Caki2 (cell line): Measurements from ENCODE around the gene NFATC1. TPM values are rescaled to one million over a fixed set of nuclear protein-coding genes. Genes with fewer than 3 reads are reported as not detected.

ENCODE experiments used
- DNase-seq: peaks from one replicate; pipeline ENCODE4 v3.0.0-alpha.2; 2015; ENCODE audit warnings: low read depth
- in situ Hi-C: cut with HindIII; loops from 2 replicates; pipeline ENCODE4 v1.10.0; 2016; ENCODE audit warnings: low sequenced_read_pairs, low pct_unique_long_range_greater_than_20kb, mixed read lengths
- total RNA-seq: library from RNA; depleted of rRNA; stranded (reverse); fragments of >200 nt; shearing (Covaris generic); gene quantifications from 2 replicates; pipeline ENCODE4 v1.2.3, GENCODE V29; 2014; ENCODE audit warnings: low replicate concordance; rRNA removed

The NFATC1 gene
- 1.7 and 8.3 TPM in 2 replicates for total RNA-seq

DNA sequence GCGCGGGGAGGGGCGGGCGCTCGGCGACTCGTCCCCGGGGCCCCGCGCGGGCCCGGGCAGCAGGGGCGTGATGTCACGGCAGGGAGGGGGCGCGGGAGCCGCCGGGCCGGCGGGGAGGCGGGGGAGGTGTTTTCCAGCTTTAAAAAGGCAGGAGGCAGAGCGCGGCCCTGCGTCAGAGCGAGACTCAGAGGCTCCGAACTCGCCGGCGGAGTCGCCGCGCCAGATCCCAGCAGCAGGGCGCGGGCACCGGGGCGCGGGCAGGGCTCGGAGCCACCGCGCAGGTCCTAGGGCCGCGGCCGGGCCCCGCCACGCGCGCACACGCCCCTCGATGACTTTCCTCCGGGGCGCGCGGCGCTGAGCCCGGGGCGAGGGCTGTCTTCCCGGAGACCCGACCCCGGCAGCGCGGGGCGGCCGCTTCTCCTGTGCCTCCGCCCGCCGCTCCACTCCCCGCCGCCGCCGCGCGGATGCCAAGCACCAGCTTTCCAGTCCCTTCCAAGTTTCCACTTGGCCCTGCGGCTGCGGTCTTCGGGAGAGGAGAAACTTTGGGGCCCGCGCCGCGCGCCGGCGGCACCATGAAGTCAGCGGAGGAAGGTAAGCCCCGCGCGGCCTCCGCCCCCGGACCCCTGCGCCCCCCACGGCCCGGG is at the start of gene NFATC1:
Gene NFATC1 (plus strand): TSS at position 170 of the 644 bp plus-strand sequence. CDS start 295 bp downstream, at position 465.
- DNase-seq, result peak; percentile 54

DNA sequence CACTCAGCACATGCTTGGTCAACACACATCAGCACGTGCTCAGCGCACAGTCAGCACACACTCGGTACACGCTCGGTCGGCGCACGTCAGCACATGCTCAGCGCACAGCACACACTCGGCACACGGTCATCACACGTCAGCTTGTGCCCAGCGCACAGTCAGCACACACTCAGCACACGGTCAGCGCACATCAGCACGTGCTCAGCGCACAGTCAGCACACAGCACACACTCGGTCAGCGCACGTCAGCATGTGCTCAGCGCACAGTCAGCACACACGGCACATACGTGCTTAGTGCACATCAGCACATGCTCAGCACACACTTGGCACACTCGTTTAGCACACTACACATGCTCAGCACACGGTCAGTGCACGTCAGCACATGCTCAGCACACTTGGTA is 49.7 kb upstream of the NFATC1 start:
- no peak for DNase-seq
- in situ Hi-C loops, result no loop called here

More for the DNA sequence above, at the start of gene NFATC1:
- in situ Hi-C loops, result no loop called here

DNA sequence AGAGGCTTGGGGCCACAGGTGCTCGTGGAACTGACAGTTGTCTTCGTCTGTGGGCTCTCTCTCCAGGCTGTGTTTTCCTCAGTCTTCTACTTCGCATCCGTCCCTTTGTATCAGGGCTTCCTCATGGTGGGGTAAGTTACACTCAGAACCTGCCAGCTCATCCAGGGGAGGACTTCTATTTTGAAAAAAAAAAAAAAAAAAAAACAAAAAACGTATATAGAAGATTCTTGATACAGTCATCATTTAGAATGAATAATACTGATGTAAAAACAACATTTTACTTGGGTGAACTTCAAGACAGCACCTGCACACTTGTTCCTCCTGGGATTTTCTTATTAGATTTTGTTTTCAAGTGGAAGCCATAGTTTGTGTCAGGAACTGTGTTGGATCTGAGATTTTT is 47.7 kb upstream of the NFATC1 start:
- in situ Hi-C loops, result no loop called here
- DNase-seq, result peak; percentile 12

DNA sequence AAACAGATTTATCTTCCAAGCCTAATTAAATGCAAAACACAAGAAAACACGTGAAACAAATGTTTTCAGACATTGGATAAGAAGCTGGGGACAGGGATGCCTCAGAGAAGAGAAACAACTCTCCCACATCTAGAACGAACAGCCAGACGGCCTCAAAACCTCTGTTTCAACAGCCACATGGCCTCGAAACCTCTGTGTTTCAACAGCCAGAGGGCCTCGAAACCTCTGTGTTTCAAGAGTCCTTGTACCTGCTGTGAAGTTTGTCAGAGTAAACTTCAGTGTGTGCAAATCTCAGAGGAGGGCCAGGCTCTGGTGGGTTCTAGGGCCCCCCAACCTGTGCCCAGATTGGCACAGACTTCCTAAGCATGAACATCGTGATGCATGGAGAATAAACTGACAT is 43.3 kb upstream of the NFATC1 start:
- in situ Hi-C loops, result no loop called here
- DNase-seq, result no peak

DNA sequence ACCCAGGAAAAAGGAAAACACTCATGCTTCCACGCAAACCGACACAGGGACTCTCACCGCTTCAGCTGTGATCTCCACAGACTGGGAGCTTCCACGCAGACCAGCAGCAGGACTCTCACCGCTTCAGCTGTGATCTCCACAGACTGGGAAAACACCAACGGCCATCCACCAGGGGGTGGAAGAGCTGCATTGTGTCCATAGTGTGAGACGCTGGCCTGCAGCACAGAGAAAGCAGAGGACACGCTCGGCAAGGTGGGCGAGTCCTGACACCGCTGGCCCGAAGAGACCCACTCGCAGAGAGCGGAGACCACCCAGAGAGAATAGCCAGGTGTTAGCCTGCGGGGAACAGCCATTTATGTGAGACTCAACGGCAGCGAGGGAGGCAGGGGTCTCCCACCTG is 42.5 kb upstream of the NFATC1 start:
- DNase-seq, result no peak
- in situ Hi-C loops, result no loop called here

DNA sequence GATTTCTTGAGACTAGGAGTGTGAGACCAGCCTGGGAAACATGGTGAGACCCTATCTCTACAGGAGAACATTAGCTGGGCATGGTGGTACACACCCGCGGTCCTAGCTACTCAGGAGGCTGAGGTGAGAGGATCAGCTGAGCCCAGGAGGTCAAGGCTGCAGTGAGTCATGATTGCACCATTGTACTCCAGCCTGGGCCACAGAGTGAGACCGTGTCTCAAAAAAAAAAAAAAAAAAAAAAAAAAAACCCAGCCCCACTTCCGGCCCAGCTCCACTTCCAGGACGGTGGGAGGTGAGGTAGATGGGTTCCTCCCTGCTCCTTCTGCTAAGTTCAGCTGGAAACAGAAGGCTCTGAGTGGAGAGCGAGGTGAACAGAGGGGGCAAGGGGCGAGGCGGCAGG is 41.4 kb upstream of the NFATC1 start:
- DNase-seq, result no peak
- in situ Hi-C loops, result no loop called here

DNA sequence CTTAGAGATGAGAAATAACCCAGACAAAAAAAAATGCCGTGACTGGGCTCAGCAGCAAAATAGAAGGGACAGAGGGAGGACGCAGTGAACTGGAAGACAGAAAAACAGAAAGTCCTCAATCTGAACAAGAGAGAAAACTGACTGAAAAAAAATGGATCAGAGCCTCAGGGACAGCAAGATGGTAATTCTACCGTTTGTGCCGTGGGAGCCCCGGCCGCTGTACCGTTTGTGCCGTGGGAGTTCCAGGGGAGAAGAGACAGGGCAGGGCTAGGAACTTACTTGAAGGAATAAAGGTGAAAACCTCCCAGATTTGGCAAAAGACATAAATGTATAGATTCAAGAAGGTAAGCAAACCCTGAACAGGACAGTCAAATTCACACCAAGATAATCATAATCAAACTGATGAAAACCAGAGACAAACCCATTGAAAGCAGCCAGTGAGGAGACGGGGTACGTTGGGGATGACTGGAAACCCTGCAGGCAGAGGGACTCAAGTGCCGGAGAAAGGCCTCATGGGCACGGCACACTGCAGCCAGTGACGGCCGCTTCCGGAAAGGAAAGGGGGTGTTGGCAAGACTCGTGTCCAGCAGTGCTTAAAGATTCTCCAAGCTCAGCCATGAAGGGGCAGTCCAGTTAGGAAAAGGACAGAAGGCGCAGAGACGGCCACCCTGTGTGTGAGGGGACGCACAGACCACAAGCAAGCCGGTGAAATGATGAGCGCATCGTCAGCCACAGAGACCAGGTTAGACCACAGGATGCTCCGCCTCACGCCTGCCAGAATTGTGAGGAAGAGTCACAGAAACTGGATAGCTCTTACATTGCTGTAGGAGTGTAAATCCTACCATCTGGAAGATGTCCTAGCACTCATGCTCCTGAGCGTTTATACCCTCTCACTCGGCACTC is 40.0 kb upstream of the NFATC1 start:
- DNase-seq, result no peak
- in situ Hi-C loops, result no loop called here

DNA sequence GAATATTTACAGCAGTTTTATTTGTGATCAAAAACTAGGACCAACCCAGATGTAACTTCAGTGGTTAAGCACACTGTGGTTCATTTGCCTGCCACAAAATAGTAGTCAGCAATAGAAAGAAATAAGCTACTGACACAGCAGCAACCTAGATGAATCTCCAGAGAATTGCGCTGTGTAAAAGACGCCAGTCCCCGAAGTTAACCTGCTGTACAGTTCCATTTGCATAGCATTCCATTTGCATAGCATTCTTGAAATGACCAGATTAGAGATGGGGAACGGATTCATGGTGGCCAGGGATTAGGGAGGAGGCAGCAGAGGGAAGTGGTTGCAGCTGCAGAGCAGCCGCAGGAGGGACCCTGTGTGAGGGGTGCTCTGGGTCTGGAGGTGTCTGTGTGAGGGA is 39.3 kb upstream of the NFATC1 start:
- in situ Hi-C loops, result no loop called here
- no peak for DNase-seq

DNA sequence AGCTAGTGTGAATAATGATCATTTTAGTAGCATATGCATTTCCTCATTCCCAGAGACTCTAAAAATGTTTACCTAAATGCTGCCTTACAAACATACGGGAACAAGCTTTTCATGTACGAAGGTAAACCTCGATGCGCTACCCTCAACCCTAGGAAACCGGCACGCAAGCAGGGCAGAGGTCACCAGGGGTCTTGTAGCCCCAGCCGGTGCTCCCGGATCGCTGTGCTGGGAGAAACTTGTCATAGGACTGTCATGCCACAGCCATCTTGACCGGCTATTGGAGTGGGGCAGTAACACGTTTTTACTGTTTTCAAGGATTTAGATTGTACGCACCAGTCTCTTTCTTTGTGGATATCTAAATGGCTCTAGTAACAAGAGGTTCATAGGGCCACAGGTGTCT is 34.8 kb upstream of the NFATC1 start:
- DNase-seq, result no peak
- in situ Hi-C loops, result no loop called here

DNA sequence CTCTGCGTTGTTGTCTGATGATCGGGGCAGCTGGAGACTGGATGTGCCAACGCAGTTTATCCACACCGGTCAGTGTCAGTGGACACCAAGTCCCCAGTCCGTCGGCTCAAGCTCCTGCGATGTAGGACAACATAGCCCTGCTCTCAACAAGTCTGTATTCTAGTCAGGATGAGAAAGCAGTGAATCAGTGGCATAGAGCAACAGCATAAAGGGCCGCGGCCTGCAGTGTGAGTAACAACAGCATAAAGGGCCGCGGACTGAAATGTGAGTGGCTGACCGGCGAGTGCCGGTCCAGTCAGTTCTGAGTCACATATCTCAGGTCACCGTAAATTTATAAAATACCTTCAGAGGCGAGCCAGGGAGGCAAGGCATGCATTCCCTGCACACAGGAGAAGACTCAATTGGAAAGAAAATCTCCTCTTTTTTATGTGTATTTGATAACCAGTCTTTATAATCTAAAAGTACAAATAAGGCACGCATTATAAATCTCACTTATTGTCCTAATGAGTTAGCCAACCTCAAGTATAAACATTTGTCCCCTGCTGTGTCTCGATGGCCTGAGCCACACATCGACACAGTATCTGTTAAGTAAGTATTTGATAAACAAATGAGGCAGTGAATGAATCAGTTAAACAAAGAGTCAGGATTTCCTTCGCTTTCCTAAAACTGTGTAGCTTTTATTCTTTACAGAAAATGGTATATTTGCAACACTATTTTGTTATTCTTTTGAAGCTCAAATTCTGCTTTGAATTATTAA is 33.8 kb upstream of the NFATC1 start:
- in situ Hi-C loops, result no loop called here
- DNase-seq, result peak; percentile 15

DNA sequence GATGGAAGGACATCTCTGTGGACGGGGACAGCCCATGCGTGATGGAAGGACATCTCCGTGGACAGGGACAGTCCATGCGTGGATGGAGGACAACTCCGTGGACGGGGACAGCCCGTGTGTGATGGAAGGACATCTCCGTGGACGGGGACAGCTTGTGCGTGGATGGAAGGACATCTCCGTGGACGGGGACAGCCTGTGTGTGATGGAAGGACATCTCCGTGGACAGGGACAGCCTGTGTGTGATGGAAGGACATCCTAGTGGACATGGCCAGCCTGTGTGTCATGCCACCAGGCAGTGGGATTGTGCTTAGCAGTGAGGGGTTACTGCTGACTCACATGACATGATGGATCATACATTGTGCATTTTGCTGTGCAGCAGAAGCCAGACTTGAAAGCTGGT is 30.0 kb upstream of the NFATC1 start:
- DNase-seq, result no peak
- in situ Hi-C loops, result no loop called here

DNA sequence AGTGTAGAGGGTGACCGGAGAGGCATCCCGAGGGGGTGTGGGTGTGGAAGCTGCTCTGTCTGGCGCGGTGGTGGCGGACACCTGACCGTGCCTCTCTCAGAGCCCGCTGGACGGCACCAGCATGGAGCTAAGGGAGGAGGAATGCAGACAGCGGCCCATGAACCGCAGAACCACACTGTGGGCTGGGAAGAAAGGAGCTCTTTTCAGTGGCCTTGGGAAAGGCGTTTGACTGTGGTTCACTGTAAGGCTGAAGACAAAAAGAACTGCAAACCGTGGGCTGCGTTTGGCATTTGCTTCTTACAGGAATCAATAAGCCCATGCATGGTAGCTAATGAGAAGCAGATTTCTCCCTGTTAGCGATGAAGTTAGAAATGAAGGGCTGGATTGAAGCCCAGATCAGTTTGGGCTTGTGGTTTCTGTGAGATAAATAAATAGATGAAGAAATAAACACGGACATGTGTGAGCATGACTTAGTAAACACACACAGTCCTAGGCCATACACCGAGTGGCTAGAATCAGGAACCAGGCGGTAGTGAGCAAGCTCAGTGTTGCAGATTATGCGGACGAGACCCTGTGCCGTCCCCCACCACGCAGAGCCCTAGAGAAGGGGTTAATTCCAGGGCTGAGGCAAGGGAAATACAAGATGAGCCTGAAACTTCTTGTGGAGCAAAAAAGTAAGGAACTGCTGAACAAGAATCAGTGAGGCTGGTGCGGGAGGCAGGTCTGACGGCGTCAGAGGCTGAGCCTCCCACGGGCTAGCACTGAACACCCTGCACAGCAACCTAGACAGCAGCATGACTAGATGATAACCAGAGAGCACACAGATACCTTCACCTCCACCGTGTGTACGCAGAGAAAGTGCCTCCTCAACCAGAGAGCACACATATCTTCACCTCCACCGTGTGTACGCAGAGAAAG is 29.3 kb upstream of the NFATC1 start:
- in situ Hi-C loops, result no loop called here
- no peak for DNase-seq

DNA sequence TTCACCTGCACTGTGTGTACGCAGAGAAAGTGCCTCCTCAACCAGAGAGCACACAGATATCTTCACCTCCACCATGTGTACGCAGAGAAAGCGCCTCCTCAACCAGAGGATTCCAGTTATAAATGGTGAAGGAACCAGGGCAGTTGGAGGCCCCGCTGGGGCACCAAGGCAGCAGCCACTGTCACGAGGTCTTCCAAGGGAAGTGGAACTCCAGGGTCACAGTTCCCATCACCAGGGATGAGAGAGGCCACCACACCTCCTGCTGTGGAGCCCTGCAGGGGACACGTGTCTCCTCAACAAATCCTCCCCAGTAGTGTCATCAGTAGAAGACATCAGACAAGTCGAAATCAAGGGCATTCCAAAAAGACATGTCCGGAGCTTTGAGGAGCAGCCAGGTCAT is 28.2 kb upstream of the NFATC1 start:
- in situ Hi-C loops, result no loop called here

DNA sequence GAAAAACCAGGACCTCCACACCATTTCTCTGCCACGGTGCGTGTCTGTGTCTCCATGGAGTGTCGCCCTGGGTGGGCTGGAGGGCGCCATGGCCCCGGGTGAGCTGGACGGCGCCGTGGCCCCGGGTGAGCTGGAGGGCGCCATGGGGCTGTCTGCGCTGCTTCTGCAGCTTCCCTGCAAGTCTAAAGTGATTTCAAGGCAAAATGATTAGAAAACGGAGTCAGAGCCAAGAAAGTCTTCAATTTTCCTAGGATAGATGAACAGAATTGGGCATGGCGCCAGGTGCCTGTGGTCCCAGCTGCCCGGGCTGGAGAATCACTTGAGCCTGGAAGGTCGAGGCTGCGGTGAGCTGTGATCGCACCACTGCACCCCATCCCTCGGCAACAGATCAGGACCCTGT is 27.7 kb upstream of the NFATC1 start:
- in situ Hi-C loops, result no loop called here
- no peak for DNase-seq

More for the DNA sequence above, 28.2 kb upstream of the NFATC1 start:
- DNase-seq, result no peak

DNA sequence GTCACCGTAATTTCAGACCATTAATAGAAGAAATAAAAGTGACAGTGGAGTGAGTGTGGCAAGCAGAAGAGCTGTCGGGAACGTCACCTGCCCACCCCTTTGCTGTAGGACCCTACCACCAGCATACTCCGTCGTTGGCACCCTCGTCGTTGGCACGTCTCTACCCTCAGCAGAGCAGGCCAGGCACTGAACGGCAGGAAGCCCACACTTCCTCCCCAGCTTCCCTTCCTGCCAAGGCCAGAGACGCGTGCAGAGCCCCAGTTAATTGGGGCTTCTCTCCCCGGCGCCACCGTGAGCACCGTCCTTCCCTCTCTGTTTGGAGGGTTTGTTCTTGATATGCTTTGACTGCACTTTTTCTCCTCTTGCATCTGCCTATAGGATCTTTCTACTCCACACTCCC is 27.0 kb upstream of the NFATC1 start:
- no peak for DNase-seq
- in situ Hi-C loops, result no loop called here

DNA sequence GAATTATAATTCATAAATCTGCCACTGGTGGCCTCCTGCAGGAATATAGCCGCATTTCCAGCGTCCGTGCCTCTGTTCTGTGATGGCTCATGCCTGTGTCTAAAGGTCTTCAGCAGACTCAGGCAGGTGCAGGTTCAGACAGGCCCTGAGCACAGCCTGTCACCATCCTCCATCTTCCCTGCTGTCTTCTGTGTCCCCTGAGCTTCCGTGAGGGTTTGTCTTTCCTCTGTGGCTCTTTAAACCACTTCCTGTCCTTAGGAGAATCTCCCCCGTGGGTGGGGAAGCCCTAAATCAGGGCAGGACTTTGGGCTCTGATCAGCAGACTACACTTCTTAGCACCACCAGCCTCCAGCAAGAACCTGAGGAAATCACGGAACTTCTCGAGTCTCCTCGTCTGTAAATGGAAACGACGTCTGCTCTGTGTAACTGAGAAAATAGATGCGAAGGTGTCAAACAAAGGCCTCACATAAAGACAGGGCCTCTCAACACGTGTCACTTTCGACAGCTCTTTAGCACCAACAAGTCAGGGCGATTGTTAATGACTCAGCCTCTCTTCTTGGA is 24.1 kb upstream of the NFATC1 start:
- in situ Hi-C loops, result no loop called here
- DNase-seq, result no peak

DNA sequence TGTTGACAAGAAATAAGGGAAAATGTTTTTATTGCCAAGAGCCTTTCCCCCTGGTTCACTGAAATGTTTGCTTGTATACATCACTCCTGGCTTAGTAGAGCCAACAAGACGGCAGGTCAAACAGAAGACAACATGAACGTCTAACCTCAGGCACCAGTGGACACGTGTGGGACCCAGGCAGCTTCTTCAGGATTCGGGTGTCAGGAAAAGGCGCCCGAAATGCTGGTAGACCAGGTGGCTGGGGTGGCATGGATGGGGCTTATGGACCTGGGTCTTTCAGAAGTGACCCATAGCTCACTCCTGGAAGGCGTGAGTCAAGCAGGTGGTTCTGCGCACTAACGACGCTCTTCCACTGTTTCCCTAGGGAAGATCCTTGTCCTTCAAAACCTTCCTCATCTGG is 23.3 kb upstream of the NFATC1 start:
- in situ Hi-C loops, result no loop called here
- DNase-seq, result no peak

DNA sequence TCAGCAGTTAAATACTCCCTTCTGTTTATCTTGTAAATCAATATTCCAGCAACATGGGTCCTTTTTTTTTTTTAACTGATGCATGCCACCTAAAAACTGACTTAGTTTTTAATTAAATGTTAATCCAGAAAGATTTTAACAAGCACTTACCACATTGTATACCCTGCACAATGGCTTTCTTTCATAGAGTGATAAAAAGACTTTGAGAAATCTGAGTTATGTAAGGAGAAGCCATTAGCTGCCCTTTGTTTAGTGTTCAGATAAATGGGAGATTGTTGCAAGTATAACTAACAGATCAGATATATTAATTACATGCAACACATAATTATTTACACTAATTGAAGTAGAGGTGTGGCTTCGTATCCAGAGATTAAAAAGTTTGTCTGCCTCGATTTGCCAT is 22.7 kb upstream of the NFATC1 start:
- no peak for DNase-seq
- in situ Hi-C loops, result no loop called here
